K562 (cell line): ENCODE results near the gene GREB1. TPM values are rescaled to one million over a fixed set of nuclear protein-coding genes. Genes with fewer than 3 reads are reported as not detected.

Experiments used
- ELF2 ChIP-seq: fragments of 250-450 bp; sonication (Bioruptor Pico); IDR thresholded peaks from 2 replicates; pipeline ENCODE4 v1.5.0; 2021; ENCODE audit warnings: mild to moderate bottlenecking
- HCFC1 ChIP-seq: IDR thresholded peaks from 2 replicates; pipeline ENCODE4 v1.6.1; 2012; ENCODE audit warnings: low read depth, low read length, improper control_type of control experiment
- SIRT6 ChIP-seq: IDR thresholded peaks from one replicate; pipeline ENCODE4 v1.6.1; 2012; ENCODE audit warnings: low read depth, mild to moderate bottlenecking, control low read depth, inconsistent platforms, low read length, moderate library complexity
- SRSF7 ChIP-seq: fragments of 200-400 bp; formaldehyde crosslinking; optimal IDR thresholded peaks from 2 replicates; pipeline ENCODE3; 2017; ENCODE audit warnings: mild to moderate bottlenecking, low read depth, low read length
- TCF7 ChIP-seq: sonication (generic); IDR thresholded peaks from 2 replicates; pipeline ENCODE4 v1.6.1; 2016; ENCODE audit warnings: antibody characterized with exemption, borderline replicate concordance
- ZNF408 ChIP-seq: fragments of 250-450 bp; sonication (Bioruptor Pico); IDR thresholded peaks from 2 replicates; pipeline ENCODE4 v1.4.0; 2020; ENCODE audit warnings: low read depth, mild to moderate bottlenecking, moderate library complexity
- polyA plus RNA-seq, 8 experiments: library from polyadenylated mRNA; depleted of rRNA in 4 of 8; stranded (reverse) in 5 of 8; unstranded in 3 of 8; fragments of >200 nt; fragmentation: Nextera tagmentation in 2 of 8; fragmentation: Illumina TruSeq in 1 of 8; extraction: Ambion mirVana in 2 of 8; extraction: Trizol in 1 of 8; gene quantifications; 2 replicates each; pipeline versions ENCODE4 v1.2.1 to v1.2.3, GENCODE V29; 2011 to 2014; ENCODE audit warnings: inconsistent platforms in 1 of 8, missing spikeins in 1 of 8
- total RNA-seq, 7 experiments: library from RNA; depleted of rRNA in 6 of 7; stranded (reverse); fragments of >200 nt in 6 of 7; fragmentation: Illumina TruSeq in 2 of 7; extraction: Trizol in 2 of 7; gene quantifications; 2 replicates each; pipeline versions ENCODE4 v1.2.1 to v1.2.3, GENCODE V29; 2011 to 2021; ENCODE audit warnings: low replicate concordance in 1 of 7
- TF ChIP-seq, protein P1 (sequence below): fragments of 450-650 bp; IDR thresholded peaks from 2 replicates; pipeline ENCODE4 v1.6.1; 2016; ENCODE audit warnings: mild to moderate bottlenecking, moderate library complexity
- TF ChIP-seq, protein P2 (sequence below), 3 experiments: IDR thresholded peaks in 2 of 3; conservative IDR thresholded peaks in 1 of 3; 2 replicates each; pipeline ENCODE4 v1.5.1; 2011 to 2012; ENCODE audit warnings: low read length in 3 of 3, mild to moderate bottlenecking in 3 of 3, control low read depth in 2 of 3, improper control_type of control experiment in 1 of 3, inconsistent platforms in 1 of 3, low read depth in 1 of 3, mixed read lengths in 1 of 3, moderate library complexity in 1 of 3; ENCODE audit not compliant: insufficient read depth in 2 of 3
- TF ChIP-seq, protein P3 (sequence below): sonication (generic); formaldehyde crosslinking; IDR thresholded peaks from 2 replicates; pipeline ENCODE4 v1.8.0; 2022; ENCODE audit warnings: mild to moderate bottlenecking, missing genetic modification reagents

GREB1 gene
- total and polyA plus RNA-seq, 9 of the 15 experiments (the other 6 are each of a cell fraction or from before 2014, with no cell fraction given), result 0.04 to 0.86 (median 0.10) TPM; not detected in 1

DNA sequence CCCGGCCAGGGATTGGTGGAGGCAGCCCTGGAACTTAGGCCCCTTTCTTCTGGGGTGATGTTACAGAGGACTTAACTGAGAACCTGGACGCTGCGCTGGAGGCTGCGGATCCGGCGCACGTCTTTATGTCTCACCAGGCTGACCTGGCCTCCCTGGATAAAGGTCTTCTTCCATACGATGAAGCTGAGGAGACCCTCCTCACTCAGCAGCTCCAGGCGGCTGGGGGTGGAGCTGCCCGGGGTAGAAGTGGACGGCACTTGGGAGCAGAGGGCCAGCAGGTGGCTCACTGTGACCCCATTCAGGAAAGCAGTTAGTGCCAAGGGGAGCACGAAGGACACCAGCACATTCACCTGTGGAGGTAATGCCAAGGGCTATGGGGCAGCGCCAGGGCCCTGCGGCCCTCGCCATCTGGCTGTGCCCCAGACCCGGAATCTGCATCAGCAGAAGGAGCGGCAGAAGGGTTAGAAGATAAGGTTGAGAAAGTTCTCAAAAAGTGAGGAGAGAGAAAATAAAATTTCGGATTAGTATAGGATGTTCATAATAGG, 128.1 kb downstream of the GREB1 start (continued):
- TF ChIP-seq, protein P1, sequence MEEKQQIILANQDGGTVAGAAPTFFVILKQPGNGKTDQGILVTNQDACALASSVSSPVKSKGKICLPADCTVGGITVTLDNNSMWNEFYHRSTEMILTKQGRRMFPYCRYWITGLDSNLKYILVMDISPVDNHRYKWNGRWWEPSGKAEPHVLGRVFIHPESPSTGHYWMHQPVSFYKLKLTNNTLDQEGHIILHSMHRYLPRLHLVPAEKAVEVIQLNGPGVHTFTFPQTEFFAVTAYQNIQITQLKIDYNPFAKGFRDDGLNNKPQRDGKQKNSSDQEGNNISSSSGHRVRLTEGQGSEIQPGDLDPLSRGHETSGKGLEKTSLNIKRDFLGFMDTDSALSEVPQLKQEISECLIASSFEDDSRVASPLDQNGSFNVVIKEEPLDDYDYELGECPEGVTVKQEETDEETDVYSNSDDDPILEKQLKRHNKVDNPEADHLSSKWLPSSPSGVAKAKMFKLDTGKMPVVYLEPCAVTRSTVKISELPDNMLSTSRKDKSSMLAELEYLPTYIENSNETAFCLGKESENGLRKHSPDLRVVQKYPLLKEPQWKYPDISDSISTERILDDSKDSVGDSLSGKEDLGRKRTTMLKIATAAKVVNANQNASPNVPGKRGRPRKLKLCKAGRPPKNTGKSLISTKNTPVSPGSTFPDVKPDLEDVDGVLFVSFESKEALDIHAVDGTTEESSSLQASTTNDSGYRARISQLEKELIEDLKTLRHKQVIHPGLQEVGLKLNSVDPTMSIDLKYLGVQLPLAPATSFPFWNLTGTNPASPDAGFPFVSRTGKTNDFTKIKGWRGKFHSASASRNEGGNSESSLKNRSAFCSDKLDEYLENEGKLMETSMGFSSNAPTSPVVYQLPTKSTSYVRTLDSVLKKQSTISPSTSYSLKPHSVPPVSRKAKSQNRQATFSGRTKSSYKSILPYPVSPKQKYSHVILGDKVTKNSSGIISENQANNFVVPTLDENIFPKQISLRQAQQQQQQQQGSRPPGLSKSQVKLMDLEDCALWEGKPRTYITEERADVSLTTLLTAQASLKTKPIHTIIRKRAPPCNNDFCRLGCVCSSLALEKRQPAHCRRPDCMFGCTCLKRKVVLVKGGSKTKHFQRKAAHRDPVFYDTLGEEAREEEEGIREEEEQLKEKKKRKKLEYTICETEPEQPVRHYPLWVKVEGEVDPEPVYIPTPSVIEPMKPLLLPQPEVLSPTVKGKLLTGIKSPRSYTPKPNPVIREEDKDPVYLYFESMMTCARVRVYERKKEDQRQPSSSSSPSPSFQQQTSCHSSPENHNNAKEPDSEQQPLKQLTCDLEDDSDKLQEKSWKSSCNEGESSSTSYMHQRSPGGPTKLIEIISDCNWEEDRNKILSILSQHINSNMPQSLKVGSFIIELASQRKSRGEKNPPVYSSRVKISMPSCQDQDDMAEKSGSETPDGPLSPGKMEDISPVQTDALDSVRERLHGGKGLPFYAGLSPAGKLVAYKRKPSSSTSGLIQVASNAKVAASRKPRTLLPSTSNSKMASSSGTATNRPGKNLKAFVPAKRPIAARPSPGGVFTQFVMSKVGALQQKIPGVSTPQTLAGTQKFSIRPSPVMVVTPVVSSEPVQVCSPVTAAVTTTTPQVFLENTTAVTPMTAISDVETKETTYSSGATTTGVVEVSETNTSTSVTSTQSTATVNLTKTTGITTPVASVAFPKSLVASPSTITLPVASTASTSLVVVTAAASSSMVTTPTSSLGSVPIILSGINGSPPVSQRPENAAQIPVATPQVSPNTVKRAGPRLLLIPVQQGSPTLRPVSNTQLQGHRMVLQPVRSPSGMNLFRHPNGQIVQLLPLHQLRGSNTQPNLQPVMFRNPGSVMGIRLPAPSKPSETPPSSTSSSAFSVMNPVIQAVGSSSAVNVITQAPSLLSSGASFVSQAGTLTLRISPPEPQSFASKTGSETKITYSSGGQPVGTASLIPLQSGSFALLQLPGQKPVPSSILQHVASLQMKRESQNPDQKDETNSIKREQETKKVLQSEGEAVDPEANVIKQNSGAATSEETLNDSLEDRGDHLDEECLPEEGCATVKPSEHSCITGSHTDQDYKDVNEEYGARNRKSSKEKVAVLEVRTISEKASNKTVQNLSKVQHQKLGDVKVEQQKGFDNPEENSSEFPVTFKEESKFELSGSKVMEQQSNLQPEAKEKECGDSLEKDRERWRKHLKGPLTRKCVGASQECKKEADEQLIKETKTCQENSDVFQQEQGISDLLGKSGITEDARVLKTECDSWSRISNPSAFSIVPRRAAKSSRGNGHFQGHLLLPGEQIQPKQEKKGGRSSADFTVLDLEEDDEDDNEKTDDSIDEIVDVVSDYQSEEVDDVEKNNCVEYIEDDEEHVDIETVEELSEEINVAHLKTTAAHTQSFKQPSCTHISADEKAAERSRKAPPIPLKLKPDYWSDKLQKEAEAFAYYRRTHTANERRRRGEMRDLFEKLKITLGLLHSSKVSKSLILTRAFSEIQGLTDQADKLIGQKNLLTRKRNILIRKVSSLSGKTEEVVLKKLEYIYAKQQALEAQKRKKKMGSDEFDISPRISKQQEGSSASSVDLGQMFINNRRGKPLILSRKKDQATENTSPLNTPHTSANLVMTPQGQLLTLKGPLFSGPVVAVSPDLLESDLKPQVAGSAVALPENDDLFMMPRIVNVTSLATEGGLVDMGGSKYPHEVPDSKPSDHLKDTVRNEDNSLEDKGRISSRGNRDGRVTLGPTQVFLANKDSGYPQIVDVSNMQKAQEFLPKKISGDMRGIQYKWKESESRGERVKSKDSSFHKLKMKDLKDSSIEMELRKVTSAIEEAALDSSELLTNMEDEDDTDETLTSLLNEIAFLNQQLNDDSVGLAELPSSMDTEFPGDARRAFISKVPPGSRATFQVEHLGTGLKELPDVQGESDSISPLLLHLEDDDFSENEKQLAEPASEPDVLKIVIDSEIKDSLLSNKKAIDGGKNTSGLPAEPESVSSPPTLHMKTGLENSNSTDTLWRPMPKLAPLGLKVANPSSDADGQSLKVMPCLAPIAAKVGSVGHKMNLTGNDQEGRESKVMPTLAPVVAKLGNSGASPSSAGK, result no peak
- TF ChIP-seq HCFC1 (no peak), ZNF408 (CRISPR knock-in tag) (no peak), TCF7 (no peak), SIRT6 (no peak), SRSF7 (no peak), ELF2 (CRISPR knock-in tag) (no peak)
- TF ChIP-seq, protein P2, sequence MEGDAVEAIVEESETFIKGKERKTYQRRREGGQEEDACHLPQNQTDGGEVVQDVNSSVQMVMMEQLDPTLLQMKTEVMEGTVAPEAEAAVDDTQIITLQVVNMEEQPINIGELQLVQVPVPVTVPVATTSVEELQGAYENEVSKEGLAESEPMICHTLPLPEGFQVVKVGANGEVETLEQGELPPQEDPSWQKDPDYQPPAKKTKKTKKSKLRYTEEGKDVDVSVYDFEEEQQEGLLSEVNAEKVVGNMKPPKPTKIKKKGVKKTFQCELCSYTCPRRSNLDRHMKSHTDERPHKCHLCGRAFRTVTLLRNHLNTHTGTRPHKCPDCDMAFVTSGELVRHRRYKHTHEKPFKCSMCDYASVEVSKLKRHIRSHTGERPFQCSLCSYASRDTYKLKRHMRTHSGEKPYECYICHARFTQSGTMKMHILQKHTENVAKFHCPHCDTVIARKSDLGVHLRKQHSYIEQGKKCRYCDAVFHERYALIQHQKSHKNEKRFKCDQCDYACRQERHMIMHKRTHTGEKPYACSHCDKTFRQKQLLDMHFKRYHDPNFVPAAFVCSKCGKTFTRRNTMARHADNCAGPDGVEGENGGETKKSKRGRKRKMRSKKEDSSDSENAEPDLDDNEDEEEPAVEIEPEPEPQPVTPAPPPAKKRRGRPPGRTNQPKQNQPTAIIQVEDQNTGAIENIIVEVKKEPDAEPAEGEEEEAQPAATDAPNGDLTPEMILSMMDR (IDR thresholded peaks at IDR 0.05 in 2 of 3, conservative IDR thresholded peaks at IDR 0.05 in 1 of 3; ENCODE audit: insufficient read depth in 2 of 3, low read depth in 1 of 3, low read length in 3 of 3), result no peak
- TF ChIP-seq, protein P3, sequence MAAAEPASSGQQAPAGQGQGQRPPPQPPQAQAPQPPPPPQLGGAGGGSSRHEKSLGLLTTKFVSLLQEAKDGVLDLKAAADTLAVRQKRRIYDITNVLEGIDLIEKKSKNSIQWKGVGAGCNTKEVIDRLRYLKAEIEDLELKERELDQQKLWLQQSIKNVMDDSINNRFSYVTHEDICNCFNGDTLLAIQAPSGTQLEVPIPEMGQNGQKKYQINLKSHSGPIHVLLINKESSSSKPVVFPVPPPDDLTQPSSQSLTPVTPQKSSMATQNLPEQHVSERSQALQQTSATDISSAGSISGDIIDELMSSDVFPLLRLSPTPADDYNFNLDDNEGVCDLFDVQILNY (CRISPR knock-in tag), result no peak
